T47D (cell line): Measurements from ENCODE around the gene PSAP.

Source experiments
- DNase-seq, 2 experiments: peaks; one replicate each; pipeline versions ENCODE4 v3.0.0 to v3.0.0-alpha.2; 2011 to 2012; ENCODE audit warnings: low read depth in 1 of 2, low spot score in 1 of 2
- JUND ChIP-seq: IDR thresholded peaks from 2 replicates; pipeline ENCODE4 v1.6.1; 2012; ENCODE audit warnings: low read depth
- in situ Hi-C: cut with HindIII; loops from 2 replicates; pipeline ENCODE4 v1.10.0; 2016; ENCODE audit warnings: low sequenced_read_pairs, low pct_unique_long_range_greater_than_20kb

Gene PSAP

DNA sequence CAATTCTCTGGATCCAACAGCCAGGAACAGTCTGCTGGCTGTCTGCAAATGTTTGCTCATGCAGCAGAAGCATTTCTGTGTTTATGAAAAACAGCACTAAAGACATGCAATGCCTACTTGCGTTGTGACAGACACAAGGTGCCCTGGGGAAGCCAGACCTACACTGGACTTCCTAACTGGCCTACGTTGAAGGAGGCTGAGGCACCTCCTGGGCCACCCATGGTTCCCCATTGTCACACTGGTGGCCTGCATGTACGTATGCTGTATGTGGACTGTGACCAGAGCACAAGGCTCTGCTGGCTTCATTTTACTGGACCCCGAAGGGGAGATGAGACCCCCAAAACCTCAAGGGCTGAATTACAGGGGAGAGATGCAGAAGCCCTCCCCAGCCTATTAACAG lies 27.7 kb downstream of the PSAP start:
- in situ Hi-C loops, result no loop called here
- no peak for TF ChIP-seq JUND

DNA sequence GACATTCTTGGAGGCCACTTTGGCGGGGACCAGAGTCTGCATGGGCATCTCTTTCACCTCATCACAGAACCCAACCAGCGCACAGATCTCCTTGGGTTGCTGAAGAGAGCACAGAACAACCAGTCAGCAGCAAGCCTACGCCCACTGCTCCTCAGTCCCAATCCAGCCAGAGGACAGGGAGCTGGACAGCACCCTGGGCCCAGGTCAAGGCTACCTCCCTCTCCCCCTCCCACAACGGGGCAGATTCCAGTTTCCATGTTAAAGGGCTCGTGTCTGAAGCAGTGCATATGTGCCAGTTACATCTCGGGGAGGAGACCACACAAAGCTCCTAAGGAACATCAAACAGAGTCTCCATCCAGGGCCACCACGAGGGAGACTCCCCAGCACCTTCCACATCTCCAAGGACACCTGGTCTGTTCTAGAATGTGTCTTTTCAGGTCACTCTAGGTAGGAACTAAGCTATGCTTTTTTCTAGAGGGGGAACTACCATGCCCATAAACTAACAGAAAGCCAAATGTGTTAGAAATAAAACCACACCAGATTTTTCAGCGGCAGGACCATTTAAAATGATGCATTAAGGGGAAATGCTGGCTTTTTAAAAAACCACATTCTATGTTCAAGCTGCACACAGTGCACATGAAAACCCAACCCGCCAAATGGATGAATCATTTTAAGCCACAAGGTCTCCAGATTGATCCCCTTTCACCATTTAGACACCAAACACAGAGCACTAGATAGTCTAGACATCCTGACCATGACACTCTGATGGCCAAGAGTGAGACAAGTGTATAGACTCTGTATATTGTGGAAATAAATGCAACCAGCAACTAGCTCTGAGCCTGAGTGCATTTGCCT lies 28.9 kb downstream of the PSAP start:
- in situ Hi-C loops, result no loop called here
- DNase-seq, result no peak
- no peak for TF ChIP-seq JUND

More for the DNA sequence above, 27.7 kb downstream of the PSAP start:
- no peak for DNase-seq

DNA sequence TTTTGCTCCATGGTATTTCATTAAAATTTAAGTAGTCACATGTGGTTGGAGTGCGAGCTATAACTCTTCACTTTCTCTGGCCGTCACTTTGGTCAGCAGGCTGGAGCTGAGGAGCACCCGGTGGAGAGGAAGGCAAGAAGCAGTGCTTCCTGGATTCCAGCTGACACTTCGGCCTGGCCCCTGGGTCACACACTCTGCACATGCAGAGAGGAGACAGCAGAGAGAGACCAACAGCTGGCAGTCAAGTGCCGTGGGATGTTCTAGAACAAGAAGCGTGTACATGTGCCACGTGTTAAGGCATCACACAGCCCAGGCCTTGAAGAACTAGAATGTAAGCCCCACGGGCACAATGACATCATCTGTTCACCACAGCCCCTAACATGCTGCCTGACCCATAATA lies 30.1 kb downstream of the PSAP start:
- DNase-seq, result no peak

DNA sequence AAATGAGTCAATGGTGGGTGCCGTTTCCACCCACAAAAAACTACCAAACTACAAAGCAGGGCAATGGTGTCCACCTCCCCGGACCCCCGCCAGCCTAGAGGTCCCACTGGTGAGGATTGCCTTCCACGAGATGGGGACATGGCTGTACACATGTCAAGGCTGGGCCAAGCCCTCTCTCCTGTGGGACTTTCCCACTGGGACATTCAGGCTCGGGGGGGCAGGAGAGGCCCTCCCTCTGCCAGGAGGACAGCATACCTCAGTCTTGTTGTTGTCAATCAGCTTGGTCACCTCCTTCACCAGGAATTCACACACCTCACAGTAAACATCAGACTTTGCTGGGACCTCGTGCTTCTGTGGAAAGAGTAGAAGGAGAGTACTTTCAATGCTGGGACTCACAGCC lies 31.1 kb downstream of the PSAP start:
- no peak for TF ChIP-seq JUND
- in situ Hi-C loops, result no loop called here
- no peak for DNase-seq

More for the DNA sequence above, 30.1 kb downstream of the PSAP start:
- TF ChIP-seq JUND, result no peak
- in situ Hi-C loops, result no loop called here

DNA sequence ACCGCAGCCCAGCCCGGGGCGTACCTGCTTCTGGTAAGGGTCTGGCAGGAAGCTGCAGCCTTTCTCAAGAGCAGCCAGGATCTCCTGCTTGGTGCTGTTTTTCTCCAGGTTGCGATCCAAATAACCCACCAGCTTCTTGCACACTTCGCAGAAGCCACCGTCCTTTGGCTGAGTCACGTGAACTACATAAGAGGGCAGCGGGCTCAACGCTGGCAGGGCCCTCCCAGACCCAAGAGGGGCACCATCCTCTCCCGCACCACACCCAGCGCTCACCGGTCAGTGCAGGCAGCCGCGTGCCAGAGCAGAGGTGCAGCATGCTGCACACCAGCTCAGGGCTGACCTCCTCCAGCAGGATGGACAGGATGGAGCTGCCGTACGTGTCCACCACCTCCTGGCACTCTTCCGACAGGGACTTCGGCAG lies 31.6 kb downstream of the PSAP start:
- in situ Hi-C loops, result no loop called here
- DNase-seq, result no peak

DNA sequence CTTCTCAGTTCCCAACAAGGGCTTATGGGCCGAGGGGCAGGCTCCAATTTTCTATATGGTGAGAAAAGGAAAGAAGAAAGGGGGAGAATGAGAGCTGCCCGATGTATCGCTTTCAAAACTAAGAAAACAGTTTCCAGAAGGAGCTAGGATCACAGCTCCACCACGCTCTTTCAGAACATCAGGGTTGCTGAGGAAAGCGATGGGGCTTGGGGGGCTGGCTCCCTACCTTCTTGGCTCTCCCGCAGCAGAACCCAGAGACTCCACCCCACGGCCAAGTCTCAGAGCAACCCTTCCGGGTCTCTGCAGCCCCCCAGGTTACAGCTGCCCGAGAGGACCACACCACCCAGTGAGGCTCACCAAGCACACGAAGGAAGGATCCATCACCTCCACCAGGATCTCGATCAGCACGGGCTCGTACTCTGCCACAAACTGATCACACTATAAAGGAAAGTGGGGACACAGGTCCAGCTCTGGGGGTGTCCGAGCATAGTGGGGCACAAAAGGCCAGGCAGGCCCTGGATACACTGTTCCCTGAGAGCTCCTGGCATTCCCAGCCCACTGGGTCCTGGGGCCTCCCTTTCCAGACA lies 32.3 kb downstream of the PSAP start:
- no peak for TF ChIP-seq JUND
- DNase-seq, result no peak
- in situ Hi-C loops, result no loop called here

More for the DNA sequence above, 31.6 kb downstream of the PSAP start:
- no peak for TF ChIP-seq JUND

DNA sequence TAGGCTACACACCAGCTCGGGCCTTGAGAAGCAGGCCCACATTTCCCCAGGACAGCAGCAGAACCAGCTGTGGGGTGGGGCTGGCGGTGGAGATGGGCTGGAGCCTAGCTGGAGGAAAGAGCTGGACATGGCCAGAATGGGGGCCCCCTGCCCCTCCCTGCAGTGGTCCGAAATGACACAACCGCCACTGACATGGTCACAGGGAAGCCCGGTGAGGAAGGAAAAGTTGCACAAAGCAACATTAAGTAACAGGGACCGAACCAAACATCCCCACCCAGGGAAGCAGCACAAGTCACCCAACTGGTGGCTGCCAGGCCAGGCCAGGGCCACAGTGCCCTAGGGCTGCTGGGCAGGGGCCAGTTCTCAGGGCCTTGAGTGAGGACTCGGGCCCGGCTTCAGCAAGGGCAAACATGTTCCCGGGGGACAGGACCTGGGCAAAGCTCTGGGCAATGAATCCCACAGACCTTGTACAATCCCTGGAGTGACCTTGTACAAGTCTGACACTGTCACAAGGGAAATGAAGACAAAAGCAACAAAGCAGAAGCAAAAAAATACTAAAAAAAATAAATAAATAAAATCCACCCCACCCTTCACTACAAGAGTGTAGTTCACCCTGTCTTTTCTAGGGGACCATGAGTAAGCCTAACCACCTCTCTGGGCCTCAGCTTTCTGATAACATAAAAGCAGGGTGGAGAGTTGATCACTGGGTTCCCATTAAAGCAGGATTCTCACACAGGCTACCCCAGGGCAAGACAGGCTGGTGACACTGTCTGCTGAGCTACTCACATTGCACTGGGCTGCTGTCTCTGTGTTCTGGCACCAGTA lies 33.0 kb downstream of the PSAP start:
- DNase-seq, result no peak
- no peak for TF ChIP-seq JUND
- in situ Hi-C loops, result no loop called here

DNA sequence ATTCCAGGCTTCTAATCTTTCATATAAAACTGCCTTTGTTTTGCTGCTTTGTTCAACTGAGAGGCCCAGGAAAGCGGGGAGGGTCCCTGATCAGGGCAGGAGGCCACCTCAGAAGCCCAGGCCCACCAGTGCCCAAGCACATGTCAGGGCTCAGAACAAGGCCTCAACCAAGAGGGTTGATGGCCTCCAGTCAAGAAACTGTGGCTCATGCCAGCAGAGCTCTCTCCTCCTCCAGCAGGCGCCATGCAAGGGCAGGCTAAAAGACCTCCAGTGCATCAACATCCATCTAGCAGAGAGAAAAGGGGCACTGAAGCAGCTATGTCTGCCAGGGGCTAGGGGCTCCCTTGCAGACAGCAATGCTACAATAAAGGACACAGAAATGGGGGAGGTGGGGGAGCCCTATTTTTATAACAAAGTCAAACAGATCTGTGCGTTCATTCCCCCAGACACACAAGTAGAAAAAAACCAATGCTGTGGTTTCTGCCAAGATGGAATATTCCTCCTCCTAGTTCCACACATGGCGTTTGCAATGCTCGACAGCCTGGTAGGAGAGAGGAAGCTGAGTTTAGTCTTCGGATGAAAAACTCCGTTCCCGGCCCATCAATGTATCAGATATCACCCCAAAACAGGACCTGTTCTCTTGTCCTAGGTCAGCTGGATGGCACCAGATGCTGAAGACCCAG lies 34.0 kb downstream of the PSAP start:
- in situ Hi-C loops, result no loop called here
- no peak for TF ChIP-seq JUND
- no peak for DNase-seq

DNA sequence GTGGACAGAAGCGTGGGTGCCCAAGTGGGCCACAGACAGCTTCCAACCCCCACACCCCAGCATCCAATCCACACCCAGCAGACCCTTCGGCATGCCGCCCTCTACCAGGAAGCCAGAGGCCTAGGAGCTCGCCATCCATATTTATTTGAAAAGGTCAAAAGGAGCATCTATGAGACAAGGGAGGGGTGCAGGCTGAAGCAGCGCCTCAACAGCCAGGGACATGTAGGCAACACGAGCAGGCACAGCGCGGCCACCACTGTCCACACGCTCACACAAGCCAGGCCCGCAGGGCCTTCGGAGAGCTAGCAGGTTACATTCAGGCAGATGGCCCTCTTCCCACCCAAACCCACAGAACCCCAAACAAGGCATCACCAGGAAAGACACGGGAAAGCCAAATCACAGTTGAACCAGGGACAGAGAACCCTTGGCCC lies 34.6 kb downstream of the PSAP start:
- TF ChIP-seq JUND, result no peak
- in situ Hi-C loops, result no loop called here

DNA sequence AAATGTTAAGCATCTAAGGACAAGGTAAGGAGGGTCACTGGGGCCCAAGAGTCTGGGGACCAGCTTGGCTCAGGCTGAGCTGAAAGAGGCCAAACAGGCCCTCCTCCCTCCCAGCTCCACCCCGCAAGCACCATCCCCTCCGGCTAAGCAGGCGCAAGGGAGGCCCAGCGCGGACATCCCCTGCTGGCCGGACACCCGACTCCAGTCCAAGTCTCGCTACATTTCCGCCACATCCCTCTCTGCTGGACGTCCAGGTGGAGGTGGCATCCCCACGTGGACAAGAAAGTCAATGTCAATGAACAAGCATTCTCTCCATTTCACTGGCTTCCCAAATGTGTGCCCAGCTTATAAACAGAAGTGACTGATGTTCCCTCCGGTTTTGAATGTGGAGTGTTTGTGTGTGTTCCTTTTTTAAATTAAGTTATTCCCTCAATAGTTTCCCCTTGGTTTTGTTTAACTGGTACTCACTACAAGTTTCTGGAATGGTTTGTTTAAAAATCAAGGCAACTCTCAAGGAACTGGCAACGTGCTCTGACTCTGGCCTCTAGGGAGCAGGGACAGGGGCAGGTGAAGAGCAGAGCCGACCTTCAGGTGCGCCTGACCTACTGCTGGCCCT lies 35.4 kb downstream of the PSAP start:
- in situ Hi-C loops, result no loop called here
- DNase-seq, result no peak
- TF ChIP-seq JUND, result no peak

More for the DNA sequence above, 34.6 kb downstream of the PSAP start:
- DNase-seq, result no peak

DNA sequence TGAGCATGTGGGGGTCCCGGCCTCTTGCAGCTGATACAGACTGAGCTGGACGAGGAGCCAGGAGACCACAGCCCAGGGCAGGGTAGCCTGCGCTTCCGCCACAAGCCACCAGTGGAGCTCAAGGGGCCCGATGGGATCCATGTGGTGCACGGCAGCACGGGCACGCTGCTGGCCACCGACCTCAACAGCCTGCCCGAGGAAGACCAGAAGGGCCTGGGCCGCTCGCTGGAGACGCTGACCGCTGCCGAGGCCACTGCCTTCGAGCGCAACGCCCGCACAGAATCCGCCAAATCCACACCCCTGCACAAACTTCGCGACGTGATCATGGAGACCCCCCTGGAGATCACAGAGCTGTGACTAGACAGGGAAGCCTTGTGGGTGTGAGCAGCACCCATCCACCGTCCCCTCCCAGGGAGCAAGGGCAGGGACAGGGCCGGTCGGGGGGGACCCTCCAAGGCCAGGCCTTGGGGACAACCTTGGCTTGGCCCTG lies 36.1 kb downstream of the PSAP start:
- in situ Hi-C loops, result no loop called here
- no peak for DNase-seq
- TF ChIP-seq JUND, result no peak

DNA sequence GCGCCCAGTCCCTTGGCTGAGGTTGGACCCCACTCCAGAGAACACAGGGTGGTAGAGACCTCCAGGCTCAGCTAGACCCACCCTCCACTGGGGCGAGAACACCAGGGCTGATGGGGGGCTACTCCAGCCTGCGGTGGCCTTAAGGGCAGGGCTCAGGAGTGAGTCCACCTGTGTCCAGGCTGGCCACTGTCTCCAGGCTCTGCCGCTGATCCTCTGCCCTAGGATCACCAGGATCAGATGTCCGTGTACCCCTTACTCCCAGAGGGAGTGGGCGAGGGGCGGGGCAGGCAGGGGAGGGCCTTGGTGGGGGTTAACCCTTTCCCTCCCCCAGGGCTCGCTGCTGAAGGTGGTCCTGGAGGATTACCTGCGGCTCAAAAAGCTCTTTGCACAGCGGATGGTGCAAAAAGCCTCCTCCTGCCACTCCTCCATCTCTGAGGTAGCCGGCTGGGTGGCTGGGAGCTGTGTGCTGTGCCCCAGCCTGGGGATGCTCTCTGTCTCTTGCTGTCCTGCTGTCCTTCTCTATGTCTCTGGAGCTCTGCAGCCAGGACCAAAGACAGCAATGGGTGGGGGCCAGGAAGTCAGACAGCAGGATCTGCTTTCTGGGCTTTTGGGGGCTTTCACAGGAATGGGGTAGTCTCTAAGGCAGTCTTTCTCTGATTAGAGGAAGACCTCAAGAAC lies 38.0 kb downstream of the PSAP start:
- in situ Hi-C loops, result no loop called here
- TF ChIP-seq JUND, result no peak
- DNase-seq, result no peak
